Kidney tubule cell (primary cell): Measurements from ENCODE around the gene JPH3.
"Not testable (repeated sequence)": the region's sequence is repeated elsewhere in the genome, so short reads cannot be mapped to it uniquely, and the experiment has no call there.

Source experiments
- DNase-seq: peaks from one replicate; pipeline ENCODE4 v3.0.0-alpha.2; 2018; ENCODE audit warnings: low spot score

The JPH3 gene

GRCh38 chr16:87715231-87715630 lies 112.9 kb downstream of the JPH3 start:
- DNase-seq: no peak

- DNase-seq: peak; percentile 80
Measured at GRCh38 chr16:87715658-87716057, 113.3 kb downstream of the JPH3 start.

DNA sequence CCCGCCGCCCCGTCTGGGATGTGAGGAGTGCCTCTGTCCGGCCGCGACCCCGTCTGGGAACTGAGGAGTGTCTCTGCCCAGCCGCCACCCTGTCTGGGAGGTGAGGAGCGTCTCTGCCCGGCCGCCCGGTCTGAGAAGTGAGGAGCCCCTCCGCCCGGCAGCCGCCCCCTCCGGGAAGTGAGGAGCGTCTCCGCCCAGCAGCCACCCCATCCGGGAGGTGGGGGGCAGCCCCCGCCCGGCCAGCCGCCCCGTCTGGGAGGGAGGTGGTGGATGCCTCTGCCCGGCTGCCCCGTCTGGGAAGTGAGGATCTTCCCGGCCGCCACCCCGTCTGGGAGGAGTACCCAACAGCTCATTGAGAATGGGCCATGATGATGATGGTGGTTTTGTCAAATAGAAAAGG lies 116.5 kb downstream of the JPH3 start:
- not testable (repeated sequence) for DNase-seq

- DNase-seq: no peak
Measured at GRCh38 chr16:87720446-87720845, 118.1 kb downstream of the JPH3 start.

DNA sequence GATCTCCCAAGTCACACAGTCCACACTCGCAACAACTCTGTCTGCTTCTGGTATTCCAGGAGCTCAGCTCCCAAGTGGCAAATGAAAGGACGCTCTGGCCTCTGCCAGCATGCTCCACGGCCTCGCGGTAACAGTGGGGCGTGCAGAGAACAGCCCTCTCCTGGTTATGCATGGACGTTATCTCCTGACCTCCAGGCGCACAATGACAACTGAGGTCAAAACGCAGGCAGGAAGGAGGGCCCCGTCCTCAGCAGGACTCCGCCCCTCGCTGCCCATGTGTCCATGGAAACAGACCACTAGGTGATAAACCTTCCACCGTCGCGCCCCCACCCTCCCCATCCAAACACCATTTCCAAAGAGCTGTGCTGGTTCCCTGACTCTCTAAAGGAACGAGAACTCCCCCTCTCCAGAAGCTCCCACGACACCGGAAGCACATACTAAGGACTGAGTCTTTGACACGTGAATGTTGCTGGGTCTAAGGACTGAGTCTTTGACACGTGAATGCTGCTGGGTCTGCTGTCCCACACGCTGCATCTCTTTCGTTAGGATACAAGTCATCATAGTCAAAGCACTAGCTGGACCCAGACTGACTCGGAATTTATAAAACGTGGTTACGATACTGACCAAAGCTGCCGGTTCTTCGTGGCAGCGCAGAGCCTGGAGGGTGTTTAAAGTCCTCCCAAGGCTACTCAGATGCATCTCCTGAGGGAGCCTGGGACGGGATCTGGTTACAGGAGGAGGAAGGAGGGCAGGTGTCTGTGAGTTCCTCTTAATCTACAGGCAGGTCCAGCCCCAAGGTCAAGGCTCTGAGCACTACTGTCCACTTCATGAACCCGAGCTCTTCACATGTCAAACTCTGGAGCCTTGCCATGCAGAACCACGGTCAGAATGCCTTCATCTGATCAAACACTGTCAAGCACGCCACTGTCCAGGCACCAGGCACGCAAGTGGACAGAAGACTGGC lies 119.6 kb downstream of the JPH3 start:
- no peak for DNase-seq

- DNase-seq: no peak
Measured at GRCh38 chr16:87722590-87723225, 120.4 kb downstream of the JPH3 start.

- DNase-seq: peak; percentile 97
Measured at GRCh38 chr16:87723226-87723623, 120.9 kb downstream of the JPH3 start.

GRCh38 chr16:87724490-87725291 lies 122.4 kb downstream of the JPH3 start:
- DNase-seq: no peak

DNA sequence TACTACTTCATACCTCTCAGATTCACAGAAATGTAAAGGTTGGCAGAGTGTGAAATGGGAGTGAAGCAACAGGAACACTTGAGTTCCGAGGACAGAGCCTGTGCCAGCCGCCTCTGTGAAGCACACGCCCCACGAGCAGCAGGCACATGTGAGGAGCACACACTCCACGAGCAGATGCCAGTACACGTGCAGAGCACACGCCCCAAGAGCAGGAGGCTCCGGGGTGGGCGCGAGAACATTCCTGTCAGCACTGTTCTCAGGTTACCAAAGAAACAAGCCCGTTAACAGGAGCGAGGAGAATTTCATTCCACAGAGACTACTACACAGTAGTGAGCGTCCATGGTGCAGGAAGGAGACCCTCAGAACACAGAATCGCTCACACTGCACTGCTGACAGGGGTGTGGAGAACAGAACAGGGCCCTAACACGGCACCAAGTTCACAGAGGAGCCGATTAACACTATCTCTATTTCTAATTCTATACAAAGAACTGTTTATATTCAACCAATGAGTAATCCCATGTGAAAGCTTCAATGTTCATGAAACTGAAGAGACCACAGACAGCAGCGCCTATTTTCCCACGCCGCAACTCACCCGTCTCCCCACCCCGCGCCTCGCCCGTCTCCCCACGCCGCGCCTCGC lies 123.4 kb downstream of the JPH3 start:
- no peak for DNase-seq

GRCh38 chr16:87726577-87726976 lies 124.3 kb downstream of the JPH3 start:
- DNase-seq: not testable (repeated sequence)

GRCh38 chr16:87727346-87727745 lies 125.0 kb downstream of the JPH3 start:
- no peak for DNase-seq

- no peak for DNase-seq
Measured at GRCh38 chr16:87728026-87728425, 125.7 kb downstream of the JPH3 start.

- no peak for DNase-seq
Measured at GRCh38 chr16:87729266-87729954, 127.1 kb downstream of the JPH3 start.

- no peak for DNase-seq
Measured at GRCh38 chr16:87731607-87732006, 129.3 kb downstream of the JPH3 start.

DNA sequence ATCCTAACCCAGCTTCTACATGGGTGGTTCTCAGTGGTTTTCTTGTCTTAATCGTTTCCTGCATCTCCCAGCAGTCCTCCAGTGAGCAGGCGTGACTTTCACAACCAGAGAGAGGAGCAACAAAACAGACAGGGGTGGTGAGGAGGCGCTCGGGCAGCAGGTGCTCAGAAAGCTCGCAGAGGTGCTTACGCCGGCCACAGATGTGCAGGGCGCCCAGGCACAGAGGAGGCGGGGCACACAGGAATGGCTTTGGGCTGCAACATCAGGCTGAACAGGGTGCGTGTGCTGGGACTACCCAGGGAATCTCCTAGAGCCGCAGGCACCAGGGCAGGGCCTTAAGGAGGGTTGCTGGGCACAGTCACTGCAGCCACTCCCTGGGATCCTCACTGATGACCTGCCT lies 130.9 kb downstream of the JPH3 start:
- no peak for DNase-seq

DNA sequence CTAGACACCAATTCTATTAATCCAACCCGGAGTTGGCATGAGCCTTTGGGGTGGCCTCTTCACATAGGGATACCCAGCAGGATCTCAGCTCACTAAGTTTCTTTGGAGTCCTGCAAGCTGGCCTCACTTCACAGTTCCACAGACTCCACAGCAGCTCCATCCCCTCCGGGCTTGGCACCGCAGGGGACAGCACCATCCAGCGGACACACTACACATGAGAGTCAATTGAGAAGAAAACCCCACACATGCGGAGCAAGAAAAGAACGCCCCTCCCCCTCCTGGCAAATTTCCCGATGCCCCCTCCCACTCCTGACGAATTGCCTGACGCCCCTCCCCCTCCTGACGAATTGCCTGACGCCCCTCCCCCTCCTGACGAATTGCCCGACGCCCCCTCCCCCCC lies 132.3 kb downstream of the JPH3 start:
- DNase-seq: no peak

DNA sequence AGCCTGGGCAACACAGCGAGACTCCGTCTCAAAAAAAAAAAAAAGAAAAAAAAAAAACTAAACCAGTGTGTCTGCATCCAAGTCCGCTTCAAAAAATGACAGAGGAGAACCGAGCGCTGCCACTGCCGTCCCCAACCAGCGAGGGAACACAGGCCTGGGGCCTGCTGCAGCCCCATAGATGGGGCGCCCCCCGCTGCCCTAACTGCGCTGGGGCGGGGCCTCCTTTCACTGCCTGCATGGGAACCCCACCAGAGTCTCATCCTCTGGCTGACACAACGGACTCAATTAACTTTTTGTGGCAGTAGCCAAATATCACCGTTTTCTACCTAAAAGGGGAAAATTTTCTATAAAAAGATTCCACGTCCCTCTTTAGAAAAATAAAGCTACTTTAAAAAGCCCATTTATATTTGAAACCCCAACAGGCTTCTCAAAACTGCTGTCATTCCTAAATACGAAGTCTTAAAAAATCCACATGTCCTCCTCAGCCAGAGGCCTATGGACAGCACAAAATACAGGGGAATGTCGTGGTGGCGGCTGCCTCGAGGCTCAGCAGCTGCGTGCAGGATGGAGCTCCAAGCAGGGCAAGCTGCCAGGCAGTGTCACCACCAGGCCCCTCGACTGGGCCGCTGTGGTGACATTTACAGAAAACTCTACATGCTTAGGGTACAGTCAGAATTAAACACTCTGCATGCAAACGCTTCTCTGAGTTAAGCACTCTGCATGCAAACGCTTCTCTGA lies 133.1 kb downstream of the JPH3 start:
- no peak for DNase-seq

- DNase-seq: no peak
Measured at GRCh38 chr16:87736008-87736382, 133.7 kb downstream of the JPH3 start.

GRCh38 chr16:87739801-87740200 lies 137.5 kb downstream of the JPH3 start:
- DNase-seq: no peak

DNA sequence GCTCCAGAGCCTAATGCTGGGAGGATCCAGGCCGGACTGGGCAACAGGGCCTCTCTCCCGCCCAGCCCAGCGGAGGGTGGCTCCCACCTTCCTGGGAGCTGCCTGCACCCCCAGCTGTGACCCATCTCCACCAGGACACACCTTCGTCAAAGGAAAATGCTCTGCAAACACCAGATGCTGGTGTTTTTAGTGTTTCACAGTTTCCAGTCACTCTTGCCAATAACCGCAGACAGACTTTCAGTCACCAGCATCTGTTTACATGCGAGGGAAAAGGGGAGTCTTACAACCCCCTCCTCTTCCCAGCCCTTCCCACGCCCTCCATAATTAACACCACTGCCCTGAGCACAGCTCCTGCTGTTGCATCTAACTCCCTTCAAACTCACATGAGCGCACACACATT lies 138.1 kb downstream of the JPH3 start:
- no peak for DNase-seq

DNA sequence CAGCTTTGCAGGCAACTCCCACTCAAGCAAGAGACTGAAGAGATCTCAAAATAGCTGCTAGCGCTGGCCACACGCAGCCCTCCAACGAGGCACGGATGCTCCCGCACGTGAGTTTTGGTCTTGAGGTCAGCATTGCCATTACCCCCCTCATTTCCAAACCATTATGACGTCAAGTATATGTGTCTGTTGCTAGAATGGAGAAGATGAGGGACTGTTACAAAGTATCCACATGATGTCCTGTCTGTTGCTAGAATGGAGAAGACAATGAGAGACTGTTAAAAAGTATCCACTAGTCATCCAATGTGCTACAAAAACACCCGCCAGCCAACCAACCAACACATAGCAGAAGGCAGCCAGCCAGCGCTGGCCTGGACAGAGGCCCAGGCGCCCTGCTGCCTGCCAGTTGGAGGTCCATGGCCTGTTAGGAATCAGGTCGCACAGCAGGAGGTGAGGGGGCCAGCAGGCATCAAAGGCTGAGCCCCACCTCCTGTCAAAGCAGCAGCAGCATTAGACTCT lies 138.7 kb downstream of the JPH3 start:
- no peak for DNase-seq
